OCI-LY7 (cell line): ENCODE measurements around the gene RPL7L1. TPM values are rescaled to one million over a fixed set of nuclear protein-coding genes. Genes with fewer than 3 reads are reported as not detected.
A peak's percentile ranks its signal among the peaks of the same experiment; 100 is the strongest.

Source experiments
- BruUV-seq: library from RNA; stranded (reverse); fragments of 400-500 nt; replicated peaks from 2 replicates; lab custom pipeline; 2021; lab: Mats Ljungman, UMichigan
- CTCF ChIA-PET: fragments of 300-600 bp; sonication (Branson Sonifier 250); formaldehyde crosslinking; loops from one replicate; lab custom pipeline; 2022; ENCODE audit warnings: antibody characterized with exemption; ENCODE audit not compliant: unreplicated experiment; lab: Charles Lee
- POLR2A ChIA-PET: fragments of 300-600 bp; sonication (Branson Sonifier 250); formaldehyde crosslinking; loops from one replicate; lab custom pipeline; 2022; ENCODE audit warnings: antibody characterized with exemption; lab: Charles Lee
- DNase-seq: peaks from one replicate; pipeline ENCODE4 v3.0.0-alpha.2; 2015; ENCODE audit warnings: low spot score
- H2AFZ ChIP-seq: fragments of 200-600 bp; sonication (generic), shearing (Covaris generic); 2 replicates; pipeline ENCODE4 v1.6.1; 2014; ENCODE audit warnings: mild to moderate bottlenecking, antibody characterized with exemption, low read length, moderate library complexity
- H3K27ac ChIP-seq: fragments of 200-600 bp; sonication (generic); 2 replicates; pipeline ENCODE4 v1.5.1; 2014; ENCODE audit warnings: mixed run types, low read depth, mild to moderate bottlenecking, moderate library complexity, low read length, inconsistent platforms; ENCODE audit not compliant: poor library complexity, severe bottlenecking
- H3K36me3 ChIP-seq: fragments of 200-600 bp; sonication (generic); 2 replicates; pipeline ENCODE4 v1.6.1; 2014; ENCODE audit warnings: mild to moderate bottlenecking, antibody characterized with exemption, low read length, moderate library complexity, mixed read lengths; ENCODE audit not compliant: insufficient read depth
- H3K4me1 ChIP-seq: fragments of 200-600 bp; sonication (generic); 2 replicates; pipeline ENCODE4 v1.5.1; 2014; ENCODE audit warnings: mild to moderate bottlenecking, low read length; ENCODE audit not compliant: insufficient read depth, poor library complexity, severe bottlenecking
- H3K4me2 ChIP-seq: fragments of 200-600 bp; sonication (generic); 2 replicates; pipeline ENCODE4 v1.6.1; 2014; ENCODE audit warnings: mild to moderate bottlenecking, low read length
- H3K4me3 ChIP-seq: fragments of 200-600 bp; sonication (generic); 2 replicates; pipeline ENCODE4 v1.5.1; 2014; ENCODE audit warnings: mild to moderate bottlenecking, low read depth, low read length; ENCODE audit not compliant: poor library complexity, severe bottlenecking
- H3K79me2 ChIP-seq: fragments of 200-600 bp; sonication (generic); 2 replicates; pipeline ENCODE4 v1.6.1; 2016; ENCODE audit warnings: low read depth, mild to moderate bottlenecking, low read length, moderate library complexity, mixed read lengths; ENCODE audit not compliant: insufficient read depth
- H3K9me2 ChIP-seq: fragments of 200-600 bp; sonication (generic); 2 replicates; pipeline ENCODE4 v1.6.1; 2016; ENCODE audit warnings: mild to moderate bottlenecking, low read length, mixed read lengths; ENCODE audit not compliant: insufficient read depth
- H3K9me3 ChIP-seq: fragments of 200-600 bp; sonication (generic); 2 replicates; pipeline ENCODE4 v1.6.1; 2014; ENCODE audit warnings: mild to moderate bottlenecking, mixed run types, low read length, mixed read lengths
- H4K20me1 ChIP-seq: fragments of 200-600 bp; sonication (generic); 2 replicates; pipeline ENCODE4 v1.6.1; 2014; ENCODE audit warnings: mild to moderate bottlenecking, antibody characterized with exemption, low read length, moderate library complexity, mixed read lengths; ENCODE audit not compliant: insufficient read depth
- CTCF ChIP-seq: fragments of 200-600 bp; sonication (generic); conservative IDR thresholded peaks from 2 replicates; pipeline ENCODE4 v1.5.1; 2014; ENCODE audit warnings: mild to moderate bottlenecking, antibody characterized with exemption, low read length, moderate library complexity, mixed read lengths
- EZH2phosphoT487 ChIP-seq: fragments of 200-600 bp; sonication (generic); IDR thresholded peaks from 2 replicates; pipeline ENCODE4 v1.6.1; 2018; ENCODE audit warnings: low read depth, borderline replicate concordance, mild to moderate bottlenecking, mixed run types, antibody characterized with exemption, low read length, moderate library complexity, mixed read lengths
- intact Hi-C: fragments of 100-400 bp; cut with micrococcal nuclease; formaldehyde crosslinking; loops from one replicate; pipeline ENCODE4 v1.10.0; 2022; ENCODE audit not compliant: unreplicated experiment
- total RNA-seq, 2 experiments: library from RNA; depleted of rRNA in 1 of 2; stranded (reverse); fragments of >200 nt in 1 of 2; shearing (Covaris generic) in 1 of 2; gene quantifications; 2 replicates each; pipeline ENCODE4 v1.2.3, GENCODE V29; 2014 to 2022

Gene RPL7L1
- total RNA-seq, 2 experiments from 2014 or later, result 101 to 123 TPM

- ChIA-PET POLR2A (interaction anchor here (0.6 to 2.5 kb wide), 26 partner anchors 11 to 912 kb away, joined by 3 to 18 read pairs (median 4); partner anchors contain the start of genes ABCC10, CUL7, CUL9 and KLC4), CTCF (interaction anchor here (0.5 to 1.3 kb wide), 7 partner anchors 52 to 449 kb away, joined by 3 to 14 read pairs (median 5); partner anchors contain the start of gene DNPH1)
- peak within 1 kb of the TSS; percentile 60; the same call in 1 of the 2 replicates for H2AFZ ChIP-seq
- H3K4me2 ChIP-seq, result peak within 1 kb of the TSS; percentile 92
- peak within 1 kb of the TSS; percentile 94 for H3K27ac ChIP-seq
- no peak for TF ChIP-seq EZH2phosphoT487
- no peak for TF ChIP-seq CTCF
- H3K9me2 ChIP-seq, result no peaks in the 10 kb centered on the region
- peaks cover 23% of the 10 kb centered on the region for H4K20me1 ChIP-seq
- intact Hi-C loops, result loop anchor here (1.0 kb wide), 3 partner anchors 50 to 85 kb away; partner anchors contain the start of genes KLHDC3, PEX6 and PPP2R5D
- H3K36me3 ChIP-seq, result peaks cover 37% of the 10 kb centered on the region
- no TSS peak for BruUV-seq
- peaks cover 41% of the 10 kb centered on the region for H3K79me2 ChIP-seq
- H3K4me1 ChIP-seq, result peaks cover 33% of the 10 kb centered on the region
- DNase-seq, result peak; percentile 98
- H3K9me3 ChIP-seq, result no peaks in the 10 kb centered on the region
- peak within 1 kb of the TSS; percentile 84 for H3K4me3 ChIP-seq
Observed at GRCh38 chr6:42928986-42929820, 49.8 kb downstream of the RPL7L1 start, which contains the start of gene CNPY3. TSS of gene CNPY3 (plus strand) at chr6:42929480. CDS start at chr6:42929571, 91 bp downstream.

DNA sequence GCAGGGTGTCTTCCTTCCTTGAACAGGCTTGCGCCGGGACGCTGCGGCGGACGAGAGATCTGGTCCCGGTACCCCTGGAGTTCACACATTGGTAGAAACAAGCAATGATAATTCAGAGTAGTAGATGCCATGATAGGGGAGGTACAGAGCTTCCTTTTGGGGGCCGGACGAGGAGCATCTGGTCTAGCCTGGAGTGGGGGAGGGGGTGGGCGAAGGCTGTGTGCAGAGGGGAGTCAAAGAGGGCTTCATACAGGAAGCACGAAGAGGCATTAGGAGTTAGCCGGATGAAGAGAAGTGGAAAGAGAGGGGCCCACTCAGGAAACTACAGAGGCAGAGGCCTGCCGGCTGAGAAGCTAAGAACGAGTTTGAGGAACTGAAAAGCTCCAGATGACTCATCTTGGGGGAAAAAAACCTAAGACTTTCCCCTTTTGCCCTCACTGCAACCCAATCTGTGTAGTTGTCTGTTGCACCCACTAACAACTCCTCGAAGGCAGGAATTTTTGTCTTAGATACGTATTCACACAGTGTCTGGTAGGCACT is 50.5 kb downstream of the RPL7L1 start:
- DNase-seq, result peak; percentile 95
- H3K36me3 ChIP-seq, result peaks cover 44% of the 10 kb centered on the region
- H3K9me3 ChIP-seq, result no peaks in the 10 kb centered on the region
- POLR2A ChIA-PET, result interaction anchor here (0.5 to 2.5 kb wide), 22 partner anchors 12 to 611 kb away, joined by 3 to 18 read pairs (median 5); partner anchors contain the start of genes ABCC10, CUL7, CUL9 and KLHDC3
- no peaks in the 10 kb centered on the region for H3K9me2 ChIP-seq
- intact Hi-C loops, result loop anchor here (1.0 kb wide), 3 partner anchors 49 to 84 kb away; partner anchors contain the start of genes KLHDC3, PEX6 and PPP2R5D
- H4K20me1 ChIP-seq, result peaks cover 23% of the 10 kb centered on the region
- peaks cover 48% of the 10 kb centered on the region for H3K79me2 ChIP-seq
- peaks cover 33% of the 10 kb centered on the region for H3K4me1 ChIP-seq
- H3K27ac ChIP-seq, result peak overlapping the region; percentile 94
- TSS peak; percentile 63 for BruUV-seq
- CTCF ChIA-PET, result interaction anchor here (0.6 to 1.3 kb wide), 5 partner anchors 92 to 422 kb away, joined by 3 to 14 read pairs (median 6); partner anchors contain the start of gene DNPH1
- H3K4me3 ChIP-seq, result peak overlapping the region; percentile 84
- H3K4me2 ChIP-seq, result peak overlapping the region; percentile 92
- TF ChIP-seq EZH2phosphoT487 (no peak), CTCF (no peak)
- peak overlapping the region; percentile 20; the same call in 1 of the 2 replicates for H2AFZ ChIP-seq
